HepG2 (cell line): ENCODE data around the gene METTL16. TPM values are rescaled to one million over a fixed set of nuclear protein-coding genes. Genes with fewer than 3 reads are reported as not detected.
"Not testable (repeated sequence)": the region's sequence is repeated elsewhere in the genome, so short reads cannot be mapped to it uniquely, and the experiment has no call there.

Experiments used
- ATAC-seq: fragments of 200-7000 bp; cut with Tn5 transposase; 3 replicates; pipeline ENCODE4 v1.9.1; 2020; ENCODE audit warnings: mild to moderate bottlenecking, moderate library complexity
- BruUV-seq: library from RNA; stranded (reverse); fragments of 400-500 nt; replicated peaks from 2 replicates; lab custom pipeline; 2021; lab: Mats Ljungman, UMichigan
- CTCF ChIA-PET: fragments of 300-600 bp; formaldehyde crosslinking; extraction: SDS; loops from one replicate; lab custom pipeline; 2021; ENCODE audit warnings: low total read pairs, inconsistent platforms, low intra/inter-chr PET ratio; lab: Yijun Ruan, JAX
- POLR2A ChIA-PET: fragments of 350-600 bp; sonication (Branson Sonifier 250); formaldehyde crosslinking; loops from one replicate; lab custom pipeline; 2020; ENCODE audit warnings: antibody characterized with exemption, inconsistent platforms; lab: Yijun Ruan, JAX
- DNase-seq: peaks from one replicate; pipeline ENCODE4 v3.0.0-alpha.2; 2015; ENCODE audit warnings: low spot score
- FAIRE-seq: peaks from 3 replicates; lab custom pipeline; 2011; peaks lifted over from hg19 to GRCh38; lab: Jason Lieb, UNC
- H2AFZ ChIP-seq: one replicate; pipeline ENCODE4 v1.6.1; 2011; ENCODE audit warnings: low read length, inconsistent platforms
- H3K27ac ChIP-seq: fragments of 300-600 bp; 3 replicates; pipeline ENCODE4 v1.8.0; 2011; ENCODE audit warnings: mixed run types, mild to moderate bottlenecking, mixed read lengths, low read length, inconsistent platforms; ENCODE audit not compliant: insufficient read depth; ENCODE audit errors: extremely low read length
- H3K27me3 ChIP-seq, 2 experiments: fragments of 200-600 bp in 1 of 2; 2 replicates in 1 of 2; 3 replicates in 1 of 2; pipeline versions ENCODE4 v1.6.0 to v1.8.0; 2011; ENCODE audit warnings: low read length in 2 of 2, mild to moderate bottlenecking in 2 of 2, moderate library complexity in 2 of 2, inconsistent platforms in 1 of 2; ENCODE audit not compliant: insufficient read depth in 2 of 2, control insufficient read depth in 1 of 2
- H3K36me3 ChIP-seq, 2 experiments: fragments of 200-600 bp in 1 of 2; replicated peaks in 1 of 2; 2 replicates in 1 of 2; 3 replicates in 1 of 2; pipeline versions ENCODE4 v1.5.1 to v1.8.0; 2011; ENCODE audit warnings: low read length in 2 of 2, inconsistent platforms in 1 of 2; ENCODE audit not compliant: insufficient read depth in 2 of 2, control insufficient read depth in 1 of 2
- H3K4me1 ChIP-seq: 2 replicates; pipeline ENCODE4 v1.5.1; 2012; ENCODE audit warnings: low read length, inconsistent platforms; ENCODE audit not compliant: insufficient read depth
- H3K4me2 ChIP-seq: 2 replicates; pipeline ENCODE4 v1.6.0; 2011; ENCODE audit warnings: low read depth, low read length, inconsistent platforms
- H3K4me3 ChIP-seq, 3 experiments: fragments of 200-600 bp in 1 of 3; sonication (generic), shearing (Covaris generic) in 1 of 3; replicated peaks in 1 of 3; 2 replicates each; pipeline ENCODE4 v1.5.1; 2011 to 2016; ENCODE audit warnings: low read length in 3 of 3, inconsistent platforms in 2 of 3, low read depth in 2 of 3, mild to moderate bottlenecking in 2 of 3, control low read depth in 1 of 3, mixed read lengths in 1 of 3; ENCODE audit not compliant: insufficient read depth in 1 of 3
- H3K79me2 ChIP-seq: one replicate; pipeline ENCODE4 v1.6.1; 2011; ENCODE audit warnings: low read length, inconsistent platforms; ENCODE audit not compliant: insufficient read depth
- H3K9ac ChIP-seq: 2 replicates; pipeline ENCODE4 v1.6.0; 2011; ENCODE audit warnings: mild to moderate bottlenecking, low read depth, low read length, inconsistent platforms; ENCODE audit not compliant: insufficient read depth
- H3K9me3 ChIP-seq: 2 replicates; pipeline ENCODE4 v1.5.1; 2012; ENCODE audit warnings: mild to moderate bottlenecking, low read length
- H4K20me1 ChIP-seq: 2 replicates; pipeline ENCODE4 v1.6.0; 2011; ENCODE audit warnings: inconsistent platforms, mild to moderate bottlenecking, low read length, moderate library complexity; ENCODE audit not compliant: insufficient read depth
- ARID3A ChIP-seq: IDR thresholded peaks from 2 replicates; pipeline ENCODE4 v1.6.1; 2012; ENCODE audit warnings: low read depth, low read length, improper control_type of control experiment
- ETV6 ChIP-seq: sonication (generic); formaldehyde crosslinking; conservative IDR thresholded peaks from 2 replicates; pipeline ENCODE4 v1.4.0; 2020; ENCODE audit warnings: missing genetic modification reagents
- KLF6 ChIP-seq: IDR thresholded peaks from 2 replicates; pipeline ENCODE4 v1.8.0; 2016; ENCODE audit warnings: missing biosample characterization, missing genetic modification reagents
- PHF8 ChIP-seq: sonication (generic); formaldehyde crosslinking; IDR thresholded peaks from 2 replicates; pipeline ENCODE4 v1.5.0; 2020; ENCODE audit warnings: missing genetic modification reagents
- ZNF574 ChIP-seq: sonication (generic); formaldehyde crosslinking; IDR thresholded peaks from 2 replicates; pipeline ENCODE4 v1.4.0; 2020; ENCODE audit warnings: missing genetic modification reagents
- ZNF670 ChIP-seq: sonication (generic); formaldehyde crosslinking; IDR thresholded peaks from 2 replicates; pipeline ENCODE4 v1.8.0; 2022; ENCODE audit warnings: mild to moderate bottlenecking, missing genetic modification reagents, borderline replicate concordance
- ZNF691 ChIP-seq: sonication (generic); formaldehyde crosslinking; IDR thresholded peaks from 2 replicates; pipeline ENCODE4 v1.4.0; 2020; ENCODE audit warnings: missing genetic modification reagents, low read depth, mild to moderate bottlenecking, borderline replicate concordance
- WGBS: methylation state at CpG from one replicate; pipeline ENCODE4 v1.1.6; 2017; ENCODE audit warnings: low lambda C conversion rate; 5-methylcytosine and 5-hydroxymethylcytosine counted together
- in situ Hi-C: cut with HindIII; loops from 2 replicates; pipeline ENCODE4 v1.10.0; 2017; ENCODE audit warnings: low pct_unique_long_range_greater_than_20kb; ENCODE audit not compliant: extremely low pct_ligation_motif_present
- intact Hi-C: fragments of 100-400 bp; cut with micrococcal nuclease; formaldehyde crosslinking; loops from one replicate; pipeline ENCODE4 v1.10.0; 2022; ENCODE audit not compliant: unreplicated experiment
- polyA plus RNA-seq, 8 experiments: library from polyadenylated mRNA; depleted of rRNA in 3 of 8; stranded (reverse) in 7 of 8; unstranded in 1 of 8; fragments of >200 nt; fragmentation: Illumina TruSeq in 4 of 8; extraction: Trizol in 4 of 8; gene quantifications; 2 replicates each; pipeline versions ENCODE4 v1.2.1 to v1.2.3, GENCODE V29; 2011 to 2016; ENCODE audit warnings: low read depth in 4 of 8, missing spikeins in 1 of 8, mixed read lengths in 1 of 8; ENCODE audit not compliant: insufficient read depth in 1 of 8
- total RNA-seq, 5 experiments: library from RNA; depleted of rRNA; stranded (reverse); fragments of >200 nt; fragmentation: Illumina TruSeq; extraction: Trizol; gene quantifications; 2 replicates each; pipeline ENCODE4 v1.2.3, GENCODE V29; 2016; ENCODE audit warnings: low read depth in 1 of 5

The METTL16 gene
- total and polyA plus RNA-seq, 2 of the 13 experiments (the other 11 are each of a cell fraction or from before 2014, with no cell fraction given), result 11.6 to 18.5 TPM

GRCh38 chr17:2500446-2500845 is 11.2 kb downstream of the METTL16 start (continued):
- TF ChIP-seq ARID3A, result no peak
- TF ChIP-seq, all 625 proteins: peak for 0

GRCh38 chr17:2489286-2489685 is 22.4 kb downstream of the METTL16 start:
- H3K9ac ChIP-seq, FAIRE-seq, H3K4me2 ChIP-seq, intact Hi-C loops, in situ Hi-C loops, H3K27me3 ChIP-seq, H4K20me1 ChIP-seq, H3K27ac ChIP-seq, DNase-seq, BruUV-seq, ATAC-seq, H3K4me3 ChIP-seq, CTCF ChIA-PET, H3K36me3 ChIP-seq, H3K9me3 ChIP-seq, POLR2A ChIA-PET, H2AFZ ChIP-seq: not testable (repeated sequence)
- 98% methylated on average over 15 of the region's 15 CpGs for WGBS
- peaks cover 19% of the 10 kb centered on the region for H3K79me2 ChIP-seq
- H3K4me1 ChIP-seq, result peaks cover 28% of the 10 kb centered on the region

- POLR2A ChIA-PET, result interaction anchor here (1.1 kb wide), 1 partner anchor 25 kb away, joined by 3 read pairs; the partner anchor contains the start of gene METTL16
- H3K4me2 ChIP-seq, result no peak overlapping the region
- no peak overlapping the region for H3K27ac ChIP-seq
- FAIRE-seq, result no peak
- peaks cover 30% of the 10 kb centered on the region for H3K4me1 ChIP-seq
- CTCF ChIA-PET, result no interaction called here
- no peak for DNase-seq
- H2AFZ ChIP-seq, result no peak overlapping the region
- no peaks in the 10 kb centered on the region for H3K9me3 ChIP-seq
- H3K9ac ChIP-seq, result no peak overlapping the region
- no peak for ATAC-seq
- 0 out of 2 replicates have a peak, but pooled peaks cover 5% of the 10 kb centered on the region for H4K20me1 ChIP-seq
- no TSS peak for BruUV-seq
- 97% methylated on average over 5 of the region's 6 CpGs for WGBS
- intact Hi-C loops (no loop called here), in situ Hi-C loops (no loop called here)
- peaks cover 0 to 3% of the 10 kb centered on the region in 2 experiments; a peak in 1 of 5 replicates for H3K36me3 ChIP-seq
- H3K4me3 ChIP-seq, result no peak overlapping the region
- peaks cover 27% of the 10 kb centered on the region for H3K79me2 ChIP-seq
- no peaks in the 10 kb centered on the region for H3K27me3 ChIP-seq
- TF ChIP-seq ZNF670, result no peak
- no peak for TF ChIP-seq ZNF574 (CRISPR knock-in tag)
- TF ChIP-seq ZNF691 (CRISPR knock-in tag), result no peak
- no peak for TF ChIP-seq KLF6 (CRISPR knock-in tag)
- TF ChIP-seq PHF8 (CRISPR knock-in tag), result no peak
- TF ChIP-seq ETV6 (CRISPR knock-in tag), result no peak
Observed at GRCh38 chr17:2487306-2487705, 24.4 kb downstream of the METTL16 start.
